Stimulated activated CD8-positive, alpha-beta memory T cell treated with anti-CD3 and anti-CD28 coated beads, Interleukin-7, amount 100 ng/mL, for 24 hours (primary cell): ENCODE data around the gene SNTA1.
"Not testable (repeated sequence)": the region's sequence is repeated elsewhere in the genome, so short reads cannot be mapped to it uniquely, and the experiment has no call there.

Experiments used
- DNase-seq: peaks from one replicate; pipeline ENCODE4 v3.0.0-alpha.2; 2020; ENCODE audit warnings: low read depth

Gene SNTA1

GRCh38 chr20:33431797-33432381 lies 11.7 kb downstream of the SNTA1 start:
- no peak for DNase-seq

GRCh38 chr20:33423875-33424274 lies 19.7 kb downstream of the SNTA1 start:
- not testable (repeated sequence) for DNase-seq

GRCh38 chr20:33423141-33423834 lies 20.3 kb downstream of the SNTA1 start:
- DNase-seq, result no peak

- no peak for DNase-seq
Measured at GRCh38 chr20:33419140-33419974, 24.2 kb downstream of the SNTA1 start.

GRCh38 chr20:33418033-33418432 lies 25.5 kb downstream of the SNTA1 start:
- no peak for DNase-seq

- no peak for DNase-seq
Measured at GRCh38 chr20:33415948-33416347, 27.6 kb downstream of the SNTA1 start.

GRCh38 chr20:33412484-33412838 lies 31.1 kb downstream of the SNTA1 start:
- DNase-seq, result no peak

GRCh38 chr20:33411711-33412483 lies 31.7 kb downstream of the SNTA1 start:
- no peak for DNase-seq

- DNase-seq, result no peak
Measured at GRCh38 chr20:33411242-33411641, 32.3 kb downstream of the SNTA1 start.

- no peak for DNase-seq
Measured at GRCh38 chr20:33410081-33410742, 33.4 kb downstream of the SNTA1 start.

- DNase-seq, result no peak
Measured at GRCh38 chr20:33408716-33409654, 34.6 kb downstream of the SNTA1 start.

GRCh38 chr20:33408313-33408712 lies 35.2 kb downstream of the SNTA1 start:
- no peak for DNase-seq

GRCh38 chr20:33407796-33408195 lies 35.8 kb downstream of the SNTA1 start:
- no peak for DNase-seq

- DNase-seq, result no peak
Measured at GRCh38 chr20:33407251-33407650, 36.3 kb downstream of the SNTA1 start.

- no peak for DNase-seq
Measured at GRCh38 chr20:33404281-33404680, 39.3 kb downstream of the SNTA1 start.

- DNase-seq, result no peak
Measured at GRCh38 chr20:33401921-33402369, 41.6 kb downstream of the SNTA1 start.

- DNase-seq, result peak; percentile 59
Measured at GRCh38 chr20:33401184-33401920, 42.2 kb downstream of the SNTA1 start, which contains the start of gene CDK5RAP1. Gene CDK5RAP1, minus strand, starts transcription at chr20:33401519. Its CDS starts 4,455 bp downstream, at chr20:33397064.

- no peak for DNase-seq
Measured at GRCh38 chr20:33400812-33401183, 42.8 kb downstream of the SNTA1 start.

- no peak for DNase-seq
Measured at GRCh38 chr20:33399924-33400323, 43.6 kb downstream of the SNTA1 start.

GRCh38 chr20:33394718-33395117 lies 48.8 kb downstream of the SNTA1 start:
- DNase-seq, result no peak
